ENCODE data around the gene TRIM51.
"Not testable (repeated sequence)": the region's sequence is repeated elsewhere in the genome, so short reads cannot be mapped to it uniquely, and the experiment has no call there.

The TRIM51 gene

GRCh38 chr11:55882997-55883396 lies at the start of gene TRIM51:
TRIM51 (plus strand) TSS chr11:55883297; CDS start chr11:55885429, 2,132 bp downstream.
- not testable (repeated sequence) for DNase-seq

GRCh38 chr11:55838452-55838851 lies 44.6 kb upstream of the TRIM51 start, which contains the start of gene OR5D16:
OR5D16 (plus strand) TSS chr11:55838752; CDS start chr11:55838752, 0 bp downstream.
- no peak for DNase-seq

- no peak for DNase-seq
Observed at GRCh38 chr11:55847453-55847852, 35.6 kb upstream of the TRIM51 start.

- no peak for DNase-seq
Observed at GRCh38 chr11:55849037-55849436, 34.1 kb upstream of the TRIM51 start.

GRCh38 chr11:55852141-55852540 lies 31.0 kb upstream of the TRIM51 start:
- no peak for DNase-seq

- no peak for DNase-seq
Observed at GRCh38 chr11:55854704-55855103, 28.4 kb upstream of the TRIM51 start.

GRCh38 chr11:55867354-55867753 lies 15.7 kb upstream of the TRIM51 start:
- not testable (repeated sequence) for DNase-seq

- not testable (repeated sequence) for DNase-seq
Observed at GRCh38 chr11:55872731-55873130, 10.4 kb upstream of the TRIM51 start.

- DNase-seq: not testable (repeated sequence)
Observed at GRCh38 chr11:55873146-55873545, 10.0 kb upstream of the TRIM51 start.

GRCh38 chr11:55884995-55885394 lies 1.9 kb downstream of the TRIM51 start:
- not testable (repeated sequence) for DNase-seq

- DNase-seq: not testable (repeated sequence)
Observed at GRCh38 chr11:55885481-55885880, 2.4 kb downstream of the TRIM51 start.

- no peak for DNase-seq
Observed at GRCh38 chr11:55895216-55895615, 12.1 kb downstream of the TRIM51 start.

GRCh38 chr11:55902308-55902707 lies 19.2 kb downstream of the TRIM51 start:
- DNase-seq: no peak

- no peak for DNase-seq
Observed at GRCh38 chr11:55914482-55914881, 31.4 kb downstream of the TRIM51 start, which contains the start of gene OR5W2. OR5W2 (minus strand) TSS chr11:55914582; CDS start chr11:55914582, 0 bp downstream.

- no peak for DNase-seq
Observed at GRCh38 chr11:55920537-55920936, 37.4 kb downstream of the TRIM51 start.

- no peak for DNase-seq
Observed at GRCh38 chr11:55936300-55936699, 53.2 kb downstream of the TRIM51 start, which contains the start of gene OR5I1. OR5I1 (minus strand) TSS chr11:55936400; CDS start chr11:55936400, 0 bp downstream.

All from stimulated activated CD8-positive, alpha-beta memory T cell treated with anti-CD3 and anti-CD28 coated beads, Interleukin-4, amount 100 ng/mL, for 48 hours (primary cell).